PFSK-1 (cell line): ENCODE data around the gene TRABD2A.

Experiments
- POLR2AphosphoS5 ChIP-seq: IDR thresholded peaks from 2 replicates; pipeline ENCODE4 v1.6.1; 2012; ENCODE audit warnings: low read depth, mild to moderate bottlenecking, control low read depth, low read length, moderate library complexity
- TF ChIP-seq, protein P1 (sequence below), 2 experiments: IDR thresholded peaks; 2 replicates each; pipeline versions ENCODE4 v1.6.1 to v1.8.0; 2011 to 2012; ENCODE audit warnings: low read depth in 2 of 2, low read length in 2 of 2, control low read depth in 1 of 2, inconsistent platforms in 1 of 2, mild to moderate bottlenecking in 1 of 2, moderate library complexity in 1 of 2; ENCODE audit not compliant: insufficient read depth in 1 of 2

DNA sequence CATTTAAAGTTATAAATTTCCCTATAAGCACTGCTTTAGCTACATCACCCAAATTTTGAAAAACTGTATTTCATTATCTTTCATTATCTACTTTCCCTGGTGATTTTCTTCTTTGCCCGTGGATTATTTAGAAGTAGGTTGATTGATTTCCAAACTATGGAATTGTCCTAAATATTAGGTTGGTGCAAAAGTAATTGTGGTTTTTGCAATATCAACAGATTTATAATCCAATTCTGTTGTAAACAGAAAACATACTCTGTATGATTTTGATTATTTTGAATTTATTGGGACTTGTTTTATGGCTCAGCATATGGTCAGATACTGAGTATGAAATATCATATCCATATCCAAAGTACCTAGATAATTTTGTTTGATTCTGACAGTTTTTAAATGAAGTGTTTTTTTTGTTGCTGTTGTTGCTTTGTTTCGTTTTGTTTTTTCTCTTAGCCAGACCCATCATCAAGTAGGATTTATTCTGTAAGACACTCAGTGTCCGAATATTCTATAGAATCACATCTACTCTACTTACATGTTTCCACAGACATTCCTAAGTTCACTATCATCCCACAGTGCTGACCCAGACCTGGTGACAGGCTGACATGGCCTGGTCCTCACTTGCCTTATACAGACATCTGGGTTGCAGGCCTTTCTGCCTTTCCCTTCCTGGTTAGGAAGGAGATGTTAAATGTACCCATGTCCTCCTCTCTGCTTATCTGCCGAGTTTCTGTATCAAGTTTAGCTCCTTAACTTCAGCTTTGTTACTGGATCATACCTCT lies 2.1 kb upstream of the TRABD2A start:
- TF ChIP-seq, protein P1, sequence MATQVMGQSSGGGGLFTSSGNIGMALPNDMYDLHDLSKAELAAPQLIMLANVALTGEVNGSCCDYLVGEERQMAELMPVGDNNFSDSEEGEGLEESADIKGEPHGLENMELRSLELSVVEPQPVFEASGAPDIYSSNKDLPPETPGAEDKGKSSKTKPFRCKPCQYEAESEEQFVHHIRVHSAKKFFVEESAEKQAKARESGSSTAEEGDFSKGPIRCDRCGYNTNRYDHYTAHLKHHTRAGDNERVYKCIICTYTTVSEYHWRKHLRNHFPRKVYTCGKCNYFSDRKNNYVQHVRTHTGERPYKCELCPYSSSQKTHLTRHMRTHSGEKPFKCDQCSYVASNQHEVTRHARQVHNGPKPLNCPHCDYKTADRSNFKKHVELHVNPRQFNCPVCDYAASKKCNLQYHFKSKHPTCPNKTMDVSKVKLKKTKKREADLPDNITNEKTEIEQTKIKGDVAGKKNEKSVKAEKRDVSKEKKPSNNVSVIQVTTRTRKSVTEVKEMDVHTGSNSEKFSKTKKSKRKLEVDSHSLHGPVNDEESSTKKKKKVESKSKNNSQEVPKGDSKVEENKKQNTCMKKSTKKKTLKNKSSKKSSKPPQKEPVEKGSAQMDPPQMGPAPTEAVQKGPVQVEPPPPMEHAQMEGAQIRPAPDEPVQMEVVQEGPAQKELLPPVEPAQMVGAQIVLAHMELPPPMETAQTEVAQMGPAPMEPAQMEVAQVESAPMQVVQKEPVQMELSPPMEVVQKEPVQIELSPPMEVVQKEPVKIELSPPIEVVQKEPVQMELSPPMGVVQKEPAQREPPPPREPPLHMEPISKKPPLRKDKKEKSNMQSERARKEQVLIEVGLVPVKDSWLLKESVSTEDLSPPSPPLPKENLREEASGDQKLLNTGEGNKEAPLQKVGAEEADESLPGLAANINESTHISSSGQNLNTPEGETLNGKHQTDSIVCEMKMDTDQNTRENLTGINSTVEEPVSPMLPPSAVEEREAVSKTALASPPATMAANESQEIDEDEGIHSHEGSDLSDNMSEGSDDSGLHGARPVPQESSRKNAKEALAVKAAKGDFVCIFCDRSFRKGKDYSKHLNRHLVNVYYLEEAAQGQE (IDR thresholded peaks at IDR 0.05; ENCODE audit: insufficient read depth in 1 of 2, low read depth in 2 of 2, low read length in 2 of 2): no peak
- TF ChIP-seq POLR2AphosphoS5: no peak
